Measurements from ENCODE around the gene FLACC1.

FLACC1 gene

GRCh38 chr2:201280191-201281040 lies 76.7 kb downstream of the FLACC1 start:
- H3K9me3 ChIP-seq (ENCODE audit: severe bottlenecking): no peaks in the 10 kb centered on the region
- H3K4me3 ChIP-seq (ENCODE audit: low read depth, low read length): no peak overlapping the region
- no peak for DNase-seq
- TF ChIP-seq CTCF (IDR thresholded peaks at IDR 0.05; ENCODE audit: low read depth, low read length): no peak
- H3K27ac ChIP-seq: no peak overlapping the region
- no peaks in the 10 kb centered on the region for H3K36me3 ChIP-seq
- H3K27me3 ChIP-seq (ENCODE audit: insufficient read depth, low read depth, severe bottlenecking): no peaks in the 10 kb centered on the region

- H3K27me3 ChIP-seq (ENCODE audit: insufficient read depth, low read depth, severe bottlenecking): no peaks in the 10 kb centered on the region
- H3K36me3 ChIP-seq: no peaks in the 10 kb centered on the region
- no peak for DNase-seq
- H3K27ac ChIP-seq: no peak overlapping the region
- no peak overlapping the region for H3K4me3 ChIP-seq (ENCODE audit: low read depth, low read length)
- no peaks in the 10 kb centered on the region for H3K9me3 ChIP-seq (ENCODE audit: severe bottlenecking)
- TF ChIP-seq CTCF (IDR thresholded peaks at IDR 0.05; ENCODE audit: low read depth, low read length): no peak
Measured at GRCh38 chr2:201279079-201279478, 78.1 kb downstream of the FLACC1 start.

- H3K27me3 ChIP-seq (ENCODE audit: insufficient read depth, low read depth, severe bottlenecking): no peaks in the 10 kb centered on the region
- no peak overlapping the region for H3K4me3 ChIP-seq (ENCODE audit: low read depth, low read length)
- H3K27ac ChIP-seq: no peak overlapping the region
- DNase-seq: no peak
- no peaks in the 10 kb centered on the region for H3K9me3 ChIP-seq (ENCODE audit: severe bottlenecking)
- no peaks in the 10 kb centered on the region for H3K36me3 ChIP-seq
- TF ChIP-seq CTCF (IDR thresholded peaks at IDR 0.05; ENCODE audit: low read depth, low read length): no peak
Measured at GRCh38 chr2:201276511-201276910, 80.6 kb downstream of the FLACC1 start.

- Histone ChIP-seq H3K36me3 (no peaks in the 10 kb centered on the region), H3K27ac (no peak overlapping the region), H3K9me3 (ENCODE audit: severe bottlenecking) (no peaks in the 10 kb centered on the region), H3K4me3 (ENCODE audit: low read depth, low read length) (no peak overlapping the region), H3K27me3 (ENCODE audit: insufficient read depth, low read depth, severe bottlenecking) (no peaks in the 10 kb centered on the region)
- no peak for DNase-seq
- TF ChIP-seq CTCF (IDR thresholded peaks at IDR 0.05; ENCODE audit: low read depth, low read length): no peak
Measured at GRCh38 chr2:201275990-201276389, 81.2 kb downstream of the FLACC1 start.

GRCh38 chr2:201275069-201275468 lies 82.1 kb downstream of the FLACC1 start:
- Histone ChIP-seq H3K27ac (no peak overlapping the region), H3K9me3 (ENCODE audit: severe bottlenecking) (no peaks in the 10 kb centered on the region), H3K27me3 (ENCODE audit: insufficient read depth, low read depth, severe bottlenecking) (no peaks in the 10 kb centered on the region), H3K36me3 (no peaks in the 10 kb centered on the region), H3K4me3 (ENCODE audit: low read depth, low read length) (no peak overlapping the region)
- TF ChIP-seq CTCF (IDR thresholded peaks at IDR 0.05; ENCODE audit: low read depth, low read length): no peak
- DNase-seq: no peak

All from WERI-Rb-1 (cell line).